Measurements from ENCODE around the gene CHST13. TPM values are rescaled to one million over a fixed set of nuclear protein-coding genes. Genes with fewer than 3 reads are reported as not detected.

Gene CHST13
- total RNA-seq, 1 experiment from 2014 or later = 0.91 TPM

GRCh38 chr3:126483321-126483761 is 40.6 kb upstream of the CHST13 start:
- TF ChIP-seq EGR1 (IDR thresholded peaks at IDR 0.05; ENCODE audit: low read depth) = no peak
- TF ChIP-seq JUND (IDR thresholded peaks at IDR 0.05) = no peak
- no peak for TF ChIP-seq ATF3 (IDR thresholded peaks at IDR 0.05)
- no peak for TF ChIP-seq CTCF (IDR thresholded peaks at IDR 0.05 in 2 of 3, conservative IDR thresholded peaks at IDR 0.05 in 1 of 3; ENCODE audit: borderline replicate concordance in 1 of 3, insufficient read depth in 1 of 3, low read depth in 2 of 3, low read length in 2 of 3)
- TF ChIP-seq SIN3A (IDR thresholded peaks at IDR 0.05; ENCODE audit: low read depth) = no peak
- no peak for TF ChIP-seq CEBPB (IDR thresholded peaks at IDR 0.05; ENCODE audit: low read depth)
- TF ChIP-seq RAD21 (IDR thresholded peaks at IDR 0.05; ENCODE audit: low read depth) = no peak
- TF ChIP-seq SRF (IDR thresholded peaks at IDR 0.05; ENCODE audit: low read depth) = no peak
- TF ChIP-seq EZH2phosphoT487 (IDR thresholded peaks at IDR 0.05; ENCODE audit: borderline replicate concordance) = no peak
- no peak for TF ChIP-seq ZFX (IDR thresholded peaks at IDR 0.05)
- no peak for TF ChIP-seq ZNF274 (IDR thresholded peaks at IDR 0.05; ENCODE audit: low read depth, low read length)
- TF ChIP-seq EZH2 (IDR thresholded peaks at IDR 0.05) = no peak
- ChIA-PET RAD21 (ENCODE audit: low non-redundant PET in 1 of 2, low total read pairs in 2 of 2, uncharacterized antibody in 2 of 2, unreplicated experiment in 2 of 2) (no interaction called here), POLR2A (no interaction called here), CTCF (no interaction called here)
- Histone ChIP-seq H3K27me3 (ENCODE audit: insufficient read depth, low read length) (no peaks in the 10 kb centered on the region), H3K9me2 (ENCODE audit: insufficient read depth) (no peaks in the 10 kb centered on the region), H3K36me3 (ENCODE audit: control insufficient read depth in 1 of 2, insufficient read depth in 2 of 2, low read length in 2 of 2) (no peaks in the 10 kb centered on the region), H3K79me2 (ENCODE audit: insufficient read depth, low read length) (no peaks in the 10 kb centered on the region), H3K9me3 (ENCODE audit: control insufficient read depth in 1 of 2, insufficient read depth in 1 of 2, low read depth in 1 of 2, low read length in 2 of 2) (no peaks in the 10 kb centered on the region), H2AFZ (ENCODE audit: low read depth, low read length, poor library complexity, severe bottlenecking) (no peak overlapping the region), H3K4me1 (ENCODE audit: control insufficient read depth in 1 of 2, insufficient read depth in 2 of 2, low read length in 2 of 2) (peaks cover 0 to 4% of the 10 kb centered on the region in 2 experiments; a peak in 1 of 4 replicates), H3K4me3 (replicated peaks in 1 of 2; ENCODE audit: low read depth in 1 of 2, low read length in 2 of 2) (no peak overlapping the region), H4K20me1 (ENCODE audit: insufficient read depth) (no peaks in the 10 kb centered on the region), H3K9ac (ENCODE audit: low read length) (no peak overlapping the region), H3K27ac (ENCODE audit: low read depth, low read length) (no peak overlapping the region), H3K4me2 (ENCODE audit: low read length) (no peak overlapping the region)
- DNase-seq (ENCODE audit: low read depth, low spot score) (no peak), ATAC-seq (no peak)
- BruUV-seq (replicated peaks) = no TSS peak
- intact Hi-C loops (cut with micrococcal nuclease) = no loop called here

All from HCT116 (cell line).